NCI-H1048 (cell line): ENCODE results near the gene ICE2.
"Not testable (repeated sequence)": the region's sequence is repeated elsewhere in the genome, so short reads cannot be mapped to it uniquely, and the experiment has no call there.

ENCODE experiments used
- DNase-seq: peaks from one replicate; lab custom pipeline; 2025; lab: John Stamatoyannopoulos, UW

The ICE2 gene

DNA sequence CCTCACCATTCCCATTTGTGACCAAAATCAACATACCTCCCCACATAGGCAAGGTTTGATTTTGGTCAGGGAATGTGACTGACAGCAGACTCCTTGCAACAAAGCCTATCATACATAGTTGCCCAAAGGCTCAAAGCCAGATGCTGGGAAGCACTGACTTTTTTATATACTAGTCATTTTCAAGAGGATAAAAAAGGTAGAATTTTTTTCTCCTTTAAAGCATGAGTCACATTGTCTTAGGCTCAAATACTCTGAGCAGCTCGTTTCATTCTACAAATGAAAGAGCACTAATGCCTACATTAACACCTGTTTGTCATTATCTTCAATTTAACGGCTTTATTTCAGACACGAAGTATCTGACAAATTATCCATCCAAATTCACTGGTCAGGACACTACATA lies 36.2 kb downstream of the ICE2 start:
- no peak for DNase-seq

DNA sequence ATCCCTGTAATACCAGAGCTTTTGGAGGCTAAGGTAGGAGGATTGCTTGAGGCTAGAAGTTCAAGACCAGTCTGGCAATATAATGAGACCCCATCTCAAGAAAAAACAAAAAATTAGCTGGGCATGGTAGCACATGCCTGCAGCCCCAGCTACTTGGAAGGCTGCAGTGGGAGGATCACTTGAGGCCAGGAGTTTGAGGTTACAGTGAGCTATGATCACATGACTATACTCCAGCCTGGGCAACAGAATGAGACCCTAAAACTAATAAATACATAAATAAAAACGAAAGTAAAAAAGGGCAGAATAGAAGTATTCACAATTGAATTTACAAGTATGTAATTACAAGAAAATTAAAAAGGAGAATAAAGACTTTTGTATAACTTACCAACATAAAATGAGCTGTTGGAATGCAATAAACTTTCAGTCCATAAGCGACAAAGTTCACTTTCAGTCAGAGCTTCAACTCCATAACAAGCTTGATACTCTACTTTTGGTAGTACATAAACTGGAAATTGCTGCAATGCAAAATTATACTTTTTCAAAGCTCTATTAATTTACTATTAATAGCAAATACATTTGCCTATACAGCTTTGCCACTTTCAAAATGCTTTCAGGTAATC lies 36.8 kb downstream of the ICE2 start:
- no peak for DNase-seq

DNA sequence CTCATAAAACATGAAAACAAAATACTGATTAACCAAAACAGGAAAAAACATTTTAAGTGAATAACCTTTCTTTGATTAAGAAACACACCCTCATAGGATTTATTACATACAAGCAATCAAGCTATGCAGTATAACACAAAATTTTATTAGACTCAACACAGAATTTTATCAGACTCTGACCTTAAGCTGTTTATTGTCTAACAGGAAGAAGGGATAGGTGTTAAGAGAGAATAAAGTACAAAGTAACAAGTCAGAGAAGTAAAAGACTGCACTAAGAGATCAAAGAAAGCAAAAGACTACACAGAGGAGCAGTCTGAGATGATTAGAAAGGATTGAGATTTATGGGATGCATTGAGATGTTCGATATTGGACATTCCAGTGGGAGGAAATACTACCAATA lies 37.6 kb downstream of the ICE2 start:
- no peak for DNase-seq

DNA sequence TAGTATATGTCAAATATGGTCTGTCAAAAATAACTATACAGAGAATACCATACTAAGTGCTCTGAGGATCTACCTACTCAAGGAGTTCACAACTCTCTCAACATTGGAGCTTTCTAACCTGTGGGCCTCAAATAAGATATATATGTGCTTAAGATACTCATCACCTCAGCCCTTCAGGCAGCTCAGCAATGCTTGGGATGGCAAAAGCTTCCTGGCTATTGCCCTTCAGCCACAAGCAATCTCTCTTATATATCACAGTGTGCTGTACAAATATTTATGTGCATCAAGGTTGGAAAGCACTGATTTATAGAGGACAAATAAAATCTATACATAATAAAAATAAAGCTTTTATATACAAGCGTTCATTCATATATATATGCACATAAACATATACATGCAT lies 40.3 kb downstream of the ICE2 start:
- DNase-seq: no peak

DNA sequence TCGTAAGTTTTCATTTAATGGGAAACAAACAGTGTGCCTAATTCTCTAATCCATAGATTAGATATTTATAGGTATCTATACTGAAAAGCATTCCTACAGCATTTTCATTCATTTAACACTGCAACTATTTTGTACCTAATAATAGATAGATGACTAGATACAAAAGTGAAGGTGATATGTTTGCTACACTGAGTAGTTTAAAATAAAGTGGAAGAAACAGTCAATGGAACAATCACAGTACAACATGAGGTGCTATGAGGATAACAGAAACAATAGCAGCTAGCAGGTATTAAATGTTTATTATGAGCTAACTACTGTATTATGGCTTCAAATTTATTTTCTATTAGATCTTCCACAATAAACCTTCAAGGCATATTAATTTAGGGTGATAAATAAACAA lies 50.0 kb downstream of the ICE2 start:
- no peak for DNase-seq

DNA sequence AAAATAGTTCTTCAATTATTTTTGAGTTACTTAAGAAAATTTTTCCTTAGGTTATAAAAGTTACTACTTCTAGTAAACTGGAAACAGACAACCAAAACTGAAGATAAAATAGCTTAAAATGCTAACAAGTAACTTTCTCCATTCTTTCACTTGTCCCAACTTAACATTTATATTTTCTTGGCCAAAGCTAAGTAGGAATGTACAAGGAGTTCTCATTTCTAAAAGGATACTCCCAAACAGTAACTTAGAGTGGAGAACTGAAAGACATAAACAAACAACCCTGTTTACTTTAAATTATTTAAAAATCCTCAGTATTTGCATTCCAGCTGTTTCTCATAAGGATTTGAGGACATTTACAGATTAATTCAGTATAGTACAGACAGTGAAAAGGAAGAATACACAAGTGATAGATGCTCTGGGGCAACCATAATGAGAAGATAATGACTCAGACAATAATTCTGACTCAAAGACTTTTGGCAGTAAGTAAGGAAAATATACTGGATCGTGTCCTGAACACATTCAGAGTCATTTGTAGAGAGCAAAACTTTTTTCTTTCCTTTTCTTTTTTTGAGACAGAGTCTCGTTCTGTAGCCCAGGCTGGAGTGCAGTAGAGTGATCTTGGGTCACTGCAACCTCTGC lies 52.0 kb downstream of the ICE2 start:
- DNase-seq: no peak

DNA sequence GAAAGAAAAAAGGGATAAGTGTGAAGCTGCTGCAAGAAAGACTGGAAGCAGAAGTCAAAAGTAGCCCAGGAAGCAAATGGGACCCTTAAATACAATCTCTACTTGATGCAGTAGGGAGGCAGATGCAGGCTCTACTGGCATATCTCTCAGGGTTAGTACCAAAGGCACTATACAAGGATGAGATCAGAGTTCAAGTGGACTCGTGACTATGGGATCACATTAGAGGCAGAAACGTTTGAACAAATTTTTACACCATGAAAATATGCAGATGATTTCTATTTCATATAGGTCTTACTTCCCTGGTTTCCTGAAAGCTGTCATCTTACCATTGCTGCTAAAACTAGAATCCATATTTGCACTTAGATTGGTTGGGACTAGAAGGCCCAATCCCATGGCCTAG lies 53.5 kb downstream of the ICE2 start:
- DNase-seq: no peak

DNA sequence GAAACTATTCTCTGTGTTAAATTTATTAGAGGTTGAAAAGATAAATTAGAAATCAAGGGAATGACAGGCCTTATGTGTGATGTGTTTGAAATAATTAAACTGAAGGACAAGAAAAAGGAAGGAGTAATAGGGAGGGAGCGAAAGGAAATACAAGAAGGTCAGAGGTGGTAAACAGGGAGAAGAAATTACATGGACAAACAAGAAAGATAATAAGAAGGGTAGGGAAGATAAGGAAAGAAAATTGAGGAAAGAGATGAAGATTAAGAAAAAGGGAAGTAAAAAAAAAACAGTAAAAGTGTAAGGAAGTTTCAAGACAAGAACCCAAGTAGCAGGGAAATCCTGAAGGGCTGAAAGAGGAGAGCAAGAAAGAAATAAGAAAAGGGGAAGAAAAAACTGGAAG lies 54.9 kb downstream of the ICE2 start:
- DNase-seq: no peak

DNA sequence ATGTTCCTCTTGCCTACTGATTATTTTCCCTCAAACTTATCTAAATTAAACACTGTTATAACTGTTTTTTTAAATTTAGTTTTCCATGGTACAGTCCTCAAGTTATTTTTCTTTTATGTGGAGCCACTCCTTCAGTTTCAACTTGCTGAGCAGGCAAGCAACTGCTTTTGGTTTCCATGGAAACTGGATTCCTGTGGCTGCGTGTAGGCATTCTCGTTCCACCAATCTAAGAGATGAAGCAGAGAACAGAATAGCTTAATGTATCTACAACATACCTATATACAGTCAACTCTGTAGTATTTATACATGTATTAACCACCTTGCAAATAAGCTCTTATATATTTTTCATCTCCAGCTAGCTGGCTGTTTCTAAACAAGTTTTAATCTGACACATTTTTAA lies 55.4 kb downstream of the ICE2 start:
- no peak for DNase-seq

DNA sequence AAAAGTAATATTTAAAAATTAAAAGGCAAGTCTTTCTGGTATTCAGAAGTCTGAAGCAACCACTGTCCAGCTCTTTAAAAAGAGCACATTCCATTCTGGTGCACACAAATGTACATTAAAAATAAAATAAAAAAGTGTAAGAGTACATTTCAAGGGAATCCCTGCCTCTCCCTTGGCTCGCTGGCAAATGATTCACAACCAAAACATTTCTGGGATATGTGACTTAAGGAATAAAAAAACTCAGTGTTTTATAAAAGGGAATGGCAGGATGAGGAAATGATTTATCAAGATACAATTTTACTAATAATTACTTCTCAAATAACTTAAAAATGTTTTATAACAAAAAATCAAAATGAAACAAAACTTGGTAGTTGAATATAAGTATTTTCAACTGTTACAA lies 57.4 kb downstream of the ICE2 start:
- DNase-seq: no peak

DNA sequence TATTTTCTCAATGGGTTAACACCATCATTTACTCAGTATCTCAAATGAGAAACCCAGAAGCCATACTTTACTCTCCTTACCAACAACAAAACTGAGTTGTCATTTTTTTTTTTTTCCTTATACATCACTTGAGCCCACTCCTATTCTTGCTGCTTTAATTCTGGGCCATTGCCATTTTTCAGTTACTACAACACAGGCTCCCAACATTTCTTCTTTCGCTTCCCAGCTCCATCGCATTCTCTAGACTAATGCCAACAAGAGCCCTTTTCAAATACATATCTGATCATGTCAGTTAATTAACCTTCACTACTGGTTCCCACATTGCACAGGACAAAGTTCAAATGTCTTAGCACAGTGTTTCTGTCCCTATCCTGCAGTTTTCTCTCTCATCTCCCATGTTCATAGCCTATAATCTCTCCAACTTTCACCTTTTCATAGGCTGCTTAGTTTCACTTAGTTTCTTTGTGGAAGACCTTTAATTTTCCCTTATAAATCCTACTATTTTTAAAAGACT lies 58.7 kb downstream of the ICE2 start:
- DNase-seq: no peak

DNA sequence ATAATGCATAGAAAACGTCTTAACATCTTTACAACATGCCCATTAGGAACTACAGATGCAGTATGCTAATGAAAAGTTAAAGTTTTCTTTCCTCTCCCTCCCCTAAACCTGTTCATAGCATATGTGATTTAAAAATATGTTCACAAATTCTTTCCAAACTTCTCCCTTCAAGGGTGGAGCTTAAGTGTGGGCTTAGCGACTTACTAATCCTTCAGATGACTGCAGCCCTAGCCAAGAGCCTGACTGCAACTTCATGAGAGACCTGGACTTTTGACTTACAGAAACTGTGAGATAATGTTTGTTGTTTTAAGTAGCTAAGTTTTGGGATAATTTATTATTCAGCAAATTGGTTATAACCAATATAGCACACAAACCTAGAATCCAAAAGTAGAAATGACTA lies 59.2 kb downstream of the ICE2 start:
- DNase-seq: no peak

DNA sequence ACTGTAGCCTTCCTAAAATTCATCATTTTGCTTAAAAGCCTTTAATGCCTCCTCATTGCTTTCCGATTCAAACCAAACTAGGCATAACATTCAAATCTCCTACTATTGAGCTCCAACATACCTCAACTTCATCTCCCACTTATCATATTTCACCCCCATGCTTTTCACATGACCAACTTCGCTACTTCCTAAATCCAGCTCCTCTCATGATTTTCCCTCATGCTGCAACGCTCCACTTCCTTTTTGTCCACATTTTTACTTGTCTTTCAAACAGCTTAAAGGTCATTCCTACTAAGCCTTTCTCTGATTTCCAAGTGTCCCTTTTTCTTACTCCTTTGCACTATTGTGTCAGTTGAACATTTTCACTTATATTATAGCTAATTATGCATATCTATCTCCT lies 60.8 kb downstream of the ICE2 start:
- DNase-seq: no peak

DNA sequence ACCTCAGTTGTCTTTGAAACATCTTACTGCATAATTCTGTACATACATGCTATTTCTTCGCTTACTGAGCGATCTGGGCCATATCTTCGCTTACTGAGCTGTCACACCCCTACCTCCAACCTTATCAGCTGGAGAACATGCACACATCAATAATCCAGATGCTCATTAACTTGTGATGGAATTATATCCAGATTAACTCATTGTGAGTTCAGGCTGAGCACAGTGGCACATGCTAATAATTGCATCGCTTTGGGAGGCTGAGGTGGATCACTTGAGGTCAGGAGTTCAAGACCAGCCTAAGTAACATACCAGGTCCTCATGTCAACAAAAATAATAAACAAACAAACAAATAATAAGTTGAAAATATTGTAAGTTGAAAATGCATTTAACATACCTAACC lies 61.8 kb downstream of the ICE2 start:
- no peak for DNase-seq

DNA sequence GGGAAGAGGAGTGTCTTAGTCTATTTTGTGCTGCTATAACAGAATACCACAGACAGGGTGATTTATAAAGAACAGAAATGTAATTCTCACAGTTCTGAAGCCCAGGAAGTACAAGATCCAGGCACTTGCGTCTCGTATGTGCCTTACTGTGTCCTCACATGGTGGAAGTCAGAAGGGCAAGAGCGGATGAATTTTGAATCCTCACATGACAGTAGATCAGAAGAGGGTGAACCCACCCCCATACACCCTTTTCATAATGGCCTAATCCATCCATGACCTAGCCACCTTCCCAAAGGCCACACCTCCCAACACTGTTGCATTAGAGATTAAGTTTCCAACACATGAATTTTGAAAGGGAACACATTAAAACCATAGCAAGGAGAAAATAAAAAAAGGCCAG lies 62.5 kb downstream of the ICE2 start:
- no peak for DNase-seq

DNA sequence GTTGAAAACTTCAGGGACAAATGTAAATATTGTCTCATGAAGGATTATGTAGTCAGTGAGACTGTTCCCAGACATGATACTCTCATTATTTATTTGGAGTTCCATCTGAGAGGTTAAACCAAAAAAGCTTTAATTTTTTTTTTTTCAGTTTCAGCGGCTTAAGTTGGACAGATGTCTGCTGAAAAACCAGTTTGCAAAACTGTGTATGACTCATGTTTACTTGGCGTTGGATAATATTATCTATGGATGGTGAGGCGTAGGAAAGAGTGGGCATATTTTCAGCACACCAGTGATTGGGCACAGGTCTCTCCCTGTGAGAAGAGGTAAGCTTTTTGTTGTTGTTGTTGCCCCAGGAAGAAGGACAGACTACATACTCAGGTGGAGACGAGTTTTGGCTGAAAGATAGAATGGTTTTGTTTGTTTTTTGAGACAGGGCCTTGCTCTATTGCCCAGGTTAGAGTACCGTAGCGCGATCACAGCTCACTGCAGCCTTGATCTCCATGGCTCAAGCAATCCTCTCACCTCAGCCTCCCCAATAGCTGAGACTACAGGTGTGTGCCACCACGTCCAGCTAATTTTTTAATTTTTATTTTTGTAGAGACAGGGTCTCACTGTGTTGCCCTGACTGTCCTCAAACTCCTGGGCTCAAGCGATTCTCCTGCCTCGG lies 64.8 kb downstream of the ICE2 start:
- no peak for DNase-seq

DNA sequence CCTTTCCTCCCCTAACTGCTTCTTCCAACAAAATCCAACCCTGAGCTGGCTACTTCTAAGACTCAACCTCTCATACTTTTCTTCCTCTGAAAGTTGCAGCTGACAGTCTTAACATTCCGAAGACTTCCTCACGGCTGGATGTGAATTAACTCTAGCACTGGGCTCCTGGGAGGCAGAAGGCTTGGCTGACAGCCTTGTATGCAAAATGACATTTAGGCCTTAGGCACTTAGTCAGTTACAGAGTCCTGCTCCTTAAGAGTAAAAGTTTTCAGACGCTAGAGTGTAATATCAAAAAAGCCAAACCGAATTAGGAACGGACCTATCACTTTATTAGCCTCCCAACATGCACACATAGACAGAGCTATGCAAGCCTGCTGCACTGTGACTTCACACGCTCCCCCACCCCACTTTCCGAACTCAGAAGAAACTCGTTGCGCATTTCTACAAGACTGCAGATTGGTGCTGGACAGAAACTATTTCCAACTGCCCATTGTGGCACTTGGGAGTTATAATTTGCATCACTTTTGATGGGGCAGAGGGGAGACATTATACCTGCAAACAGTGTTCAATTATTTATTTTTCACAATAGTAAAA lies 65.6 kb downstream of the ICE2 start:
- DNase-seq: no peak

DNA sequence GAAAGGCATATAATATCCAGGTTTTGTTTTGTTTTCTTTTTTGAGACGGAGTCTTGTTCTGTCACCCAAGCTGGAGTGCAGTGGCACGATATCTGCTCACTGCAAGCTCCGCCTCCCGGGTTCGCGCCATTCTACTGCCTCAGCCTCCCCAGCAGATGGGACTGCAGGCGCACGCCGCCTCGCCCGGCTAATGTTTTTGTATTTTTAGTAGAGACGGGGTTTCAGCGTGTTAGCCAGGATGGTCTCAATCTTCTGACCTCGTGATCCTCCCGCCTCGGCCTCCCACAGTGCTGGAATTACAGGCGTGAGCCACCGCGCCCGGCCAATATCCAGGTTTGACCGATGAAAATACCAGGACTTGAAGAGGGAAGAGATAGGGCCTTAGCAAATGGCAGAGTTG lies 66.1 kb downstream of the ICE2 start:
- not testable (repeated sequence) for DNase-seq

DNA sequence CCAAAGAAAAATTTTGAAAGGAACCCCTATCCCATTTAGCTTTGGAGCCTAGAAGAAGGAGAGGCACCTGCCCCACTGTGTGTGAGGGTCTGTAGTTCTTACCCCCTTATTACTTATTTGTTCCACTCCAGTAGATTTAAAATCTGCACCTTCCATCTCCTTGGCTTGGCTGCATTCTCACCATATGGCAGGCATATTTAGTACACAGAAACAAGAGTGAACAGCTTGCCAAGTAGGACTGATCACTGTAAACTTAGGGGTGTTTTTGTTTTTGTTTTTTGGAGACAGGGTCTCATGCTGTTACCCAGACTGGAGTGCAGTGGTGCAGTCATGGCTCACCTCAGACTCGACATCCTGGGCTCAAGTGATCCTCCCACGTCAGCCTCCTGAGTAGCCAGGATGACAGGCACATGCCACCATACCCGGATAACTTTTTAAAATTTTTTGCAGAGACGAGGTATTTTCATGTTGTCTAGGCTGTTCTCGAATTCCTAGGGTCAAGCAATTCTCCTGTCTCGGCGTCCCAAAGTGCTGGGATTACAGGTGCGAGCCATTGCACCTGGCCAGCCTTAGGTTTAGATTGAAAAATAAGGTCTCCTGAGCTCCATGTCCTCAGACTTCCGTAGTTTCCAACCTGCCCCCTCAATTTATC lies 67.0 kb downstream of the ICE2 start:
- no peak for DNase-seq

DNA sequence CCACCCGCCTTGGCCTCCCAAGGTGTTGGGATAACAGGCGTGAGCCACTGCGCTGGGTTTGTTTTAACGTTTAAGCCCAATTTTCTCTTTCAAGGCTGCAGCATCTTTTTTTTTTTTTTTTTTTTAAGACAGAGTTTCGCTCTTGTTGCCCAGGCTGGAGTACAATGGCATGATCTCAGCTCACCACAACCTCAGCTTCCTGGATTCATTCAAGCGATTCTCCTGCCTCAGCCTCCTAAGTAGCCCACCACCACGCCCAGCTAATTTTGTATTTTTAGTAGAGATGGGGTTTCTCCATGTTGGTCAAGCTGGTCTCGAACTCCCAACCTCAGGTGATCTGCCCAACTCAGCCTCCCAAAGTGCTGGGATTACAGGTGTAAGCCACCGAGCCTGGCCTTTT lies 68.6 kb downstream of the ICE2 start:
- DNase-seq: not testable (repeated sequence)

DNA sequence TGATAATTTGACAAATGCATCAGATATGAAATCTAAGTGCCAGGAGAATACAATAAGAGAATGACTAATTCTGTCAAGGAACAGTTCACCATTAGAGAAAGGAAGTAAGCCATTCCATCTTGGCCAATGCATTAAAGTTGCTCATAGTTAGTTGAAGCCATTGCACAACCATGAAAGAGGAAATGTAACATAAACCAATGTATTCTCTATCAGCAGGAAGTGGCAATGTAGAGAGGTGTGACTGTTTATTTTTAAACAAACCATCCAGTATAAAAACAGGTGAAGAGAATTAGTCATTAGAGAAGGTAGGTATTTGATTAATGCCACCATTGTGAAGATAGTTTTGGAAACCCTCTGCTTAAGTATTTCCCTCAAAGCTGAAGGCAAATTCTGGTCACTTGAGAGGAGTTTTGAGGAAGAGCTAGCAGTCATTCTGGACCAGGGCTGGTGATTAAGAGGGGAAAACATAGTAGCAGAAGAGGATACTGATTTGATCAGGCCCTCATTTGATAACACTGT lies 70.4 kb downstream of the ICE2 start:
- no peak for DNase-seq

DNA sequence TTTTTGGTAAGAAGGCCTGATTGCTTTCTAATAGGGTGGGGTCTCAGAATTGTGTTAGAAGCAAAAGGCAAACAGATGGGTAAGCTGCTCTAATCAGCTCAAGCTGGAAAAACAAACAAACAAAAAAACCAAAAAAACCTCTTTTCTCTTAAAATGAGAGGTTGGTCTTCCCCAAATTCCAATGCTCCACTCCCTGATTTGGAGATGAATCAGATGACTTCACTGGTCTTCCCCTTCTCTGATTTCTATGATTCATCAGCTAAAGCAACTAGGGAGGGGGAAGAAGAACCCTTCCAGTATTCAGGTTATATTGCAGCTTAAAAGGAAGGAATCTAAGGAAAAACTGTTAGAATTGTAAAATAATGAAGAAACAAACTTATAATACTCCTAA lies 71.5 kb downstream of the ICE2 start:
- DNase-seq: no peak
